ENCODE measurements around the gene FOXO1.

FOXO1 gene

DNA sequence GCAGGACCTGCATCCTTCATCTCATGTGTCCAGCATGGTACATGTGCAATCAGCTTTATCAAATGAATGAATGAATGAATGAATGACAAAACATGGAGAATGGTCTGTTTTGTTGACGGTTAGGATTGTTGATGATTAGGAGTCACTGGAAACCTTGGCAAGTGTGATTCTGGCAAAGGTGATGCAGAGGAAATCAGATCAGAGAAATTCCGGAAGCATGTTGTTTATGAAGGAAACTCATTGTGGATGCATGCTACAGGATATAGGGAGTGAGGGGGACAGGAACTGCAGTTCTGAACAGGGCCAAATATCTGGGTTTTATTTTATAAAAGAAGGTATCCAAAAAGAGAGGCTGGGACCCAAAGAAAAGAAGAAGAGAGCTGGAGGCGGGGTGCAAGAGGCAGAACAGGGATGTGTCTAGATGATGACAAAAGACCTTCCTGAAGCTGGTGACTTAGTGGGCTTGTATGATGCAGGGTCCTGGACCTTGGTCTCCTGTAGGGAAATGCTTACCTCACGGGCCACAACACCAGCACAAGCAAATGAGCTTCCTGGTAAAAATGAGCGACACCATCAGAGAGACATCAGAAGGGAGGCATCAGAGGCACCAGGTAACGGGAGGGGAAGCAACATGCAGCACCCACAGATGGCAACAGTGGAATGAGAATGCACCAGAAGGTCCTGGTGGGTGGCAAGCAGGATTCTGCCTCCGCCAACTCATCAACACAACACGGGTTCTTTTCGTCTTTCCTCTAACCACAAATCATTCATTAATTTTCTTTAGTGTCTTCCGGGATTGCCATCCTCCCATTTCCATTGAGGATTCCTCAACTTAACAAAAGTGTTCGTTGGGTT is 159.6 kb downstream of the FOXO1 start:
- H3K4me1 ChIP-seq (ENCODE audit: control insufficient read depth, insufficient read depth, low read length), result peaks cover 2% of the 10 kb centered on the region; the same call in 1 of the 2 replicates
- no peaks in the 10 kb centered on the region for H3K9me3 ChIP-seq (ENCODE audit: control insufficient read depth, insufficient read depth, low read depth, low read length)
- H3K36me3 ChIP-seq (ENCODE audit: control insufficient read depth, insufficient read depth, low read length), result no peaks in the 10 kb centered on the region
- H3K9ac ChIP-seq (ENCODE audit: low read length), result no peak overlapping the region
- no peak overlapping the region for H3K4me3 ChIP-seq (ENCODE audit: low read depth, low read length)
- H3K27me3 ChIP-seq (ENCODE audit: control insufficient read depth, insufficient read depth, low read length), result no peaks in the 10 kb centered on the region
- no peak overlapping the region for H3K27ac ChIP-seq (ENCODE audit: low read depth, low read length)

All from HUES6 (cell line).